ENCODE data around the gene TIMD4. TPM values are rescaled to one million over a fixed set of nuclear protein-coding genes. Genes with fewer than 3 reads are reported as not detected.
"Not testable (repeated sequence)": the region's sequence is repeated elsewhere in the genome, so short reads cannot be mapped to it uniquely, and the experiment has no call there.

TIMD4 gene
- polyA plus RNA-seq, 1 donor from 2014 or later = not detected

GRCh38 chr5:156971415-156971814, 8.4 kb upstream of the TIMD4 start:
- Histone ChIP-seq H3K4me2 (ENCODE audit: low read length) (no peak overlapping the region), H3F3A (ENCODE audit: insufficient read depth, low read length, poor library complexity, severe bottlenecking) (no peaks in the 10 kb centered on the region), H2AFZ (ENCODE audit: low read depth, low read length) (no peak overlapping the region), H3K9me2 (ENCODE audit: insufficient read depth, low read length) (no peaks in the 10 kb centered on the region), H3K27ac (ENCODE audit: low read length) (no peak overlapping the region), H3K9ac (ENCODE audit: low read length) (no peak overlapping the region), H3K36me3 (ENCODE audit: insufficient read depth, low read length) (no peaks in the 10 kb centered on the region), H3K4me3 (ENCODE audit: low read length) (no peak overlapping the region), H4K20me1 (ENCODE audit: insufficient read depth) (no peaks in the 10 kb centered on the region), H3K9me3 (ENCODE audit: low read length) (no peaks in the 10 kb centered on the region), H3K27me3 (ENCODE audit: insufficient read depth, low read depth, low read length) (no peaks in the 10 kb centered on the region), H3K79me2 (replicated peaks; ENCODE audit: insufficient read depth, low read length) (no peaks in the 10 kb centered on the region)
- TF ChIP-seq CTCF (IDR thresholded peaks at IDR 0.05; ENCODE audit: poor library complexity, severe bottlenecking) (no peak), EZH2 (IDR thresholded peaks at IDR 0.05; ENCODE audit: borderline replicate concordance, insufficient read depth, low read length, poor library complexity, severe bottlenecking) (no peak), EP300 (conservative IDR thresholded peaks at IDR 0.05; ENCODE audit: poor library complexity, severe bottlenecking) (no peak), RAD21 (conservative IDR thresholded peaks at IDR 0.05) (no peak), MXI1 (conservative IDR thresholded peaks at IDR 0.05; ENCODE audit: poor library complexity, severe bottlenecking) (no peak), POLR2AphosphoS5 (IDR thresholded peaks at IDR 0.05) (no peak), REST (IDR thresholded peaks at IDR 0.05; ENCODE audit: borderline replicate concordance) (no peak), SMC3 (conservative IDR thresholded peaks at IDR 0.05; ENCODE audit: poor library complexity) (no peak), TAF1 (IDR thresholded peaks at IDR 0.05; ENCODE audit: low read depth) (no peak)

DNA sequence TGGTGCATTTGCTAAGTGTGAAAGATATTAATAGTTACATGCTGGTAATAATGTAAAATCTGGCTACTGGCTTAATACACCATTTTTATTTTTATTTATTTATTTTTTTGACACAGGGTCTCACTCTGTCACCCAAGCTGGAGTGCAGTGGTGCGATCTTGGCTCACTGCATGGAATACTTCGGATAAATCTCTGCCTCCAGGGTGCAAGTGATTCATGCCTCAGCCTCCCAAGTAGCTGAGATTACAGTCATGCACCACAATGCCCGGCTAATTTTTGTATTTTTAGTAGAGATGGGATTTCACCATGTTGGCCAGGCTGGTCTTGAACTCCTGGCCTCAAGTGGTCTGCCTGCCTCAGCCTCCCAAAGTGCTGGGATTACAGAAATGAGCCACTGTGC, 4.4 kb upstream of the TIMD4 start:
- not testable (repeated sequence) for H3K9ac ChIP-seq (ENCODE audit: low read length); H3K79me2 ChIP-seq (replicated peaks; ENCODE audit: insufficient read depth, low read length); H3K9me3 ChIP-seq (ENCODE audit: low read length); H4K20me1 ChIP-seq (ENCODE audit: insufficient read depth); H3K27ac ChIP-seq (ENCODE audit: low read length); H2AFZ ChIP-seq (ENCODE audit: low read depth, low read length); H3K4me2 ChIP-seq (ENCODE audit: low read length); H3K27me3 ChIP-seq (ENCODE audit: insufficient read depth, low read depth, low read length); H3K4me3 ChIP-seq (ENCODE audit: low read length); H3F3A ChIP-seq (ENCODE audit: insufficient read depth, low read length, poor library complexity, severe bottlenecking); H3K9me2 ChIP-seq (ENCODE audit: insufficient read depth, low read length); H3K36me3 ChIP-seq (ENCODE audit: insufficient read depth, low read length)

- no peaks in the 10 kb centered on the region for H3K27me3 ChIP-seq (ENCODE audit: insufficient read depth, low read depth, low read length)
- no peaks in the 10 kb centered on the region for H3K9me3 ChIP-seq (ENCODE audit: low read length)
- H3K4me3 ChIP-seq (ENCODE audit: low read length) = no peak overlapping the region
- no peak for TF ChIP-seq TAF1 (IDR thresholded peaks at IDR 0.05; ENCODE audit: low read depth)
- TF ChIP-seq EP300 (conservative IDR thresholded peaks at IDR 0.05; ENCODE audit: poor library complexity, severe bottlenecking) = no peak
- TF ChIP-seq EZH2 (IDR thresholded peaks at IDR 0.05; ENCODE audit: borderline replicate concordance, insufficient read depth, low read length, poor library complexity, severe bottlenecking) = no peak
- no peak for TF ChIP-seq POLR2AphosphoS5 (IDR thresholded peaks at IDR 0.05)
- no peak for TF ChIP-seq REST (IDR thresholded peaks at IDR 0.05; ENCODE audit: borderline replicate concordance)
- TF ChIP-seq MXI1 (conservative IDR thresholded peaks at IDR 0.05; ENCODE audit: poor library complexity, severe bottlenecking) = no peak
- no peak for TF ChIP-seq SMC3 (conservative IDR thresholded peaks at IDR 0.05; ENCODE audit: poor library complexity)
- TF ChIP-seq CTCF (IDR thresholded peaks at IDR 0.05; ENCODE audit: poor library complexity, severe bottlenecking) = no peak
- no peak for TF ChIP-seq RAD21 (conservative IDR thresholded peaks at IDR 0.05)
- no peaks in the 10 kb centered on the region for H3K79me2 ChIP-seq (replicated peaks; ENCODE audit: insufficient read depth, low read length)
- no peaks in the 10 kb centered on the region for H3F3A ChIP-seq (ENCODE audit: insufficient read depth, low read length, poor library complexity, severe bottlenecking)
- no peak overlapping the region for H3K4me2 ChIP-seq (ENCODE audit: low read length)
- no peaks in the 10 kb centered on the region for H3K9me2 ChIP-seq (ENCODE audit: insufficient read depth, low read length)
- no peak overlapping the region for H2AFZ ChIP-seq (ENCODE audit: low read depth, low read length)
- no peak overlapping the region for H3K9ac ChIP-seq (ENCODE audit: low read length)
- no peak overlapping the region for H3K27ac ChIP-seq (ENCODE audit: low read length)
- H3K36me3 ChIP-seq (ENCODE audit: insufficient read depth, low read length) = no peaks in the 10 kb centered on the region
- no peaks in the 10 kb centered on the region for H4K20me1 ChIP-seq (ENCODE audit: insufficient read depth)
Measured at GRCh38 chr5:156956321-156956720, 6.7 kb downstream of the TIMD4 start.

Measured in neural cell (in vitro differentiated cells).